Endothelial cell of umbilical vein (primary cell): ENCODE measurements around the gene TBX18. TPM values are rescaled to one million over a fixed set of nuclear protein-coding genes. Genes with fewer than 3 reads are reported as not detected.
A peak's percentile ranks its signal among the peaks of the same experiment; 100 is the strongest.

ENCODE experiments used
- BruUV-seq: library from RNA; stranded (reverse); fragments of 400-500 nt; replicated peaks from 2 replicates; lab custom pipeline; 2021; lab: Mats Ljungman, UMichigan
- CTCF ChIA-PET: fragments of 300-600, 350-600 bp; sonication (Branson Sonifier 250); formaldehyde crosslinking; loops from one replicate; lab custom pipeline; 2021; ENCODE audit warnings: antibody characterized with exemption, inconsistent platforms; lab: Charles Lee
- POLR2A ChIA-PET: fragments of 300-600, 350-600 bp; sonication (Branson Sonifier 250); formaldehyde crosslinking; loops from one replicate; lab custom pipeline; 2021; ENCODE audit warnings: antibody characterized with exemption, inconsistent platforms; lab: Charles Lee
- DNase-seq: peaks from one replicate; pipeline ENCODE4 v3.0.0-alpha.2; 2011; ENCODE audit warnings: low read depth, low spot score
- FAIRE-seq: peaks from 2 replicates; lab custom pipeline; 2011; peaks lifted over from hg19 to GRCh38; lab: Jason Lieb, UNC
- H2AFZ ChIP-seq: 2 replicates; pipeline ENCODE4 v1.6.0; 2012; ENCODE audit warnings: low read depth, low read length, control low read depth, inconsistent platforms
- H3K27ac ChIP-seq: 2 replicates; pipeline ENCODE4 v1.5.1; 2011; ENCODE audit warnings: low read depth, mild to moderate bottlenecking, control low read depth, low read length, moderate library complexity; ENCODE audit not compliant: insufficient read depth
- H3K27me3 ChIP-seq, 2 experiments: 2 replicates each; pipeline versions ENCODE4 v1.6.0 to v1.6.1; 2011; ENCODE audit warnings: low read length in 2 of 2, mixed read lengths in 1 of 2; ENCODE audit not compliant: control insufficient read depth in 2 of 2, insufficient read depth in 2 of 2
- H3K36me3 ChIP-seq, 2 experiments: 2 replicates in 1 of 2; 3 replicates in 1 of 2; pipeline ENCODE4 v1.5.1; 2011; ENCODE audit warnings: low read length in 2 of 2, mild to moderate bottlenecking in 1 of 2, moderate library complexity in 1 of 2; ENCODE audit not compliant: control insufficient read depth in 2 of 2, insufficient read depth in 2 of 2; ENCODE audit errors: extremely low read depth in 1 of 2
- H3K4me1 ChIP-seq: 3 replicates; pipeline ENCODE4 v1.5.1; 2011; ENCODE audit warnings: mild to moderate bottlenecking, low read length; ENCODE audit not compliant: control insufficient read depth, insufficient read depth; ENCODE audit errors: extremely low read depth
- H3K4me2 ChIP-seq: 2 replicates; pipeline ENCODE4 v1.6.1; 2011; ENCODE audit warnings: low read length, control low read depth, mixed read lengths; ENCODE audit not compliant: insufficient read depth
- H3K4me3 ChIP-seq, 3 experiments: fragments of 200-600 bp in 1 of 3; sonication (generic), shearing (Covaris generic) in 1 of 3; replicated peaks in 1 of 3; 2 replicates each; pipeline ENCODE4 v1.5.1; 2011 to 2016; ENCODE audit warnings: control low read depth in 3 of 3, low read length in 3 of 3, mild to moderate bottlenecking in 2 of 3, inconsistent platforms in 1 of 3, low read depth in 1 of 3, moderate library complexity in 1 of 3; ENCODE audit not compliant: insufficient read depth in 1 of 3
- H3K79me2 ChIP-seq: 2 replicates; pipeline ENCODE4 v1.6.0; 2012; ENCODE audit warnings: low read length, inconsistent platforms; ENCODE audit not compliant: control insufficient read depth, insufficient read depth
- H3K9ac ChIP-seq: replicated peaks from 2 replicates; pipeline ENCODE3; 2011; ENCODE audit warnings: low read length, control low read depth; ENCODE audit not compliant: insufficient read depth; ENCODE audit errors: extremely low read depth
- H3K9me1 ChIP-seq: replicated peaks from 3 replicates; pipeline ENCODE4 v1.6.0; 2011; ENCODE audit warnings: mild to moderate bottlenecking, low read length; ENCODE audit not compliant: control insufficient read depth, insufficient read depth; ENCODE audit errors: extremely low read depth
- H3K9me3 ChIP-seq: replicated peaks from 2 replicates; pipeline ENCODE4 v1.5.1; 2012; ENCODE audit warnings: low read length, inconsistent platforms; ENCODE audit not compliant: control insufficient read depth, insufficient read depth
- H4K20me1 ChIP-seq: replicated peaks from 2 replicates; pipeline ENCODE3; 2011; ENCODE audit warnings: mild to moderate bottlenecking, low read length; ENCODE audit not compliant: control insufficient read depth, insufficient read depth; ENCODE audit errors: extremely low read depth
- EZH2 ChIP-seq: IDR thresholded peaks from 2 replicates; pipeline ENCODE4 v1.6.1; 2012; ENCODE audit warnings: borderline replicate concordance, low read depth, mild to moderate bottlenecking, moderate library complexity, low read length, inconsistent platforms; ENCODE audit not compliant: severe bottlenecking
- FOS ChIP-seq: IDR thresholded peaks from 2 replicates; pipeline ENCODE4 v1.6.1; 2011; ENCODE audit warnings: mild to moderate bottlenecking, low read length, moderate library complexity, borderline replicate concordance; ENCODE audit not compliant: insufficient read depth
- GATA2 ChIP-seq: IDR thresholded peaks from 2 replicates; pipeline ENCODE4 v1.7.0; 2011; ENCODE audit warnings: low read depth, mild to moderate bottlenecking, moderate library complexity, mixed read lengths, low read length; ENCODE audit not compliant: insufficient read length, insufficient read depth
- JUN ChIP-seq: IDR thresholded peaks from 2 replicates; pipeline ENCODE4 v1.6.1; 2011; ENCODE audit warnings: borderline replicate concordance, low read depth; ENCODE audit not compliant: insufficient read length, insufficient read depth
- MYC ChIP-seq: IDR thresholded peaks from one replicate; pipeline ENCODE4 v1.6.1; 2011; ENCODE audit warnings: mild to moderate bottlenecking, low read depth, low read length
- POLR2A ChIP-seq: IDR thresholded peaks from 2 replicates; pipeline ENCODE4 v1.6.1; 2012; ENCODE audit warnings: low read depth, mild to moderate bottlenecking, control low read depth, low read length
- POLR2AphosphoS5 ChIP-seq: IDR thresholded peaks from 2 replicates; pipeline ENCODE4 v1.6.1; 2012; ENCODE audit warnings: low read depth, mild to moderate bottlenecking, control low read depth, low read length, moderate library complexity; ENCODE audit not compliant: insufficient read depth
- dilution Hi-C: fragments of 300-500 bp; cut with MboI; formaldehyde crosslinking; loops from one replicate; pipeline ENCODE4 v1.15.0; 2019; ENCODE audit warnings: low sequenced_read_pairs; ENCODE audit not compliant: extremely low pct_ligation_motif_present
- intact Hi-C: fragments of 100-400 bp; cut with micrococcal nuclease; formaldehyde crosslinking; loops from one replicate; pipeline ENCODE4 v1.10.0; 2022
- polyA plus RNA-seq, 4 experiments: library from polyadenylated mRNA; depleted of rRNA in 3 of 4; stranded (reverse) in 3 of 4; unstranded in 1 of 4; fragments of >200 nt; gene quantifications; 2 replicates each; pipeline versions ENCODE4 v1.2.1 to v1.2.3, GENCODE V29; 2011 to 2012; ENCODE audit warnings: missing spikeins in 1 of 4
- total RNA-seq: library from RNA; stranded (reverse); gene quantifications from 2 replicates; pipeline ENCODE4 v1.2.3, GENCODE V29; 2021
- TF ChIP-seq, protein P1 (sequence below): IDR thresholded peaks from 2 replicates; pipeline ENCODE4 v1.6.1; 2011; ENCODE audit not compliant: insufficient read depth, insufficient read length
- TF ChIP-seq, protein P2 (sequence below), 2 donors: IDR thresholded peaks; 1 replicate in 1 of 2; 2 replicates in 1 of 2; pipeline ENCODE4 v1.5.1; 2011; ENCODE audit warnings: low read length in 2 of 2, mild to moderate bottlenecking in 2 of 2, moderate library complexity in 2 of 2, control low read depth in 1 of 2, inconsistent platforms in 1 of 2, low read depth in 1 of 2; ENCODE audit not compliant: insufficient read depth in 1 of 2; ENCODE audit errors: extremely low read depth in 1 of 2

Gene TBX18
- total and polyA plus RNA-seq, 2 donors (not counting 3 experiments of a cell fraction or from before 2014, with no cell fraction given): 28.4 to 60.5 TPM

DNA sequence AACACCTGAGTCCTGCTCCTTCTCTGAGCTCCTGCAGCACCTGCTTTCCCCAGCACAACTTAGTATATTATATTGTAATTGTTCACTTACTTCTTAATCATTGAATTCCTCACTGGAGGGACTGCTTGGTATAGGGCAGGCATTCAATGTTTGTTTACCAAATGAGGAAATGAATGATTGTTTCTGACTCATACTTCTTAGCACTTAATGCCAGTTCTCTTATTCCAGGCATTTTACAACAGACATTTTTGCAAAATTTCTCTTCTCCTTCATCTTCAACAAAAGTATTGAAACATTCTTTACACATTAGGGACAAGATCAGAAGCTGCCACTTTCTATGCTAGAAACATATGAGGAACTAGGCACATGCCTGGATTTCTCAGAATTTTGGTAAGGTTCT lies 119.4 kb downstream of the TBX18 start:
- TF ChIP-seq JUN (peak; percentile 91), FOS (peak; percentile 88), MYC (no peak), POLR2A (no peak), EZH2 (no peak), GATA2 (no peak), POLR2AphosphoS5 (peak; percentile 47)
- TF ChIP-seq, protein P1, sequence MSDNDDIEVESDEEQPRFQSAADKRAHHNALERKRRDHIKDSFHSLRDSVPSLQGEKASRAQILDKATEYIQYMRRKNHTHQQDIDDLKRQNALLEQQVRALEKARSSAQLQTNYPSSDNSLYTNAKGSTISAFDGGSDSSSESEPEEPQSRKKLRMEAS: no peak
- TF ChIP-seq, protein P2, sequence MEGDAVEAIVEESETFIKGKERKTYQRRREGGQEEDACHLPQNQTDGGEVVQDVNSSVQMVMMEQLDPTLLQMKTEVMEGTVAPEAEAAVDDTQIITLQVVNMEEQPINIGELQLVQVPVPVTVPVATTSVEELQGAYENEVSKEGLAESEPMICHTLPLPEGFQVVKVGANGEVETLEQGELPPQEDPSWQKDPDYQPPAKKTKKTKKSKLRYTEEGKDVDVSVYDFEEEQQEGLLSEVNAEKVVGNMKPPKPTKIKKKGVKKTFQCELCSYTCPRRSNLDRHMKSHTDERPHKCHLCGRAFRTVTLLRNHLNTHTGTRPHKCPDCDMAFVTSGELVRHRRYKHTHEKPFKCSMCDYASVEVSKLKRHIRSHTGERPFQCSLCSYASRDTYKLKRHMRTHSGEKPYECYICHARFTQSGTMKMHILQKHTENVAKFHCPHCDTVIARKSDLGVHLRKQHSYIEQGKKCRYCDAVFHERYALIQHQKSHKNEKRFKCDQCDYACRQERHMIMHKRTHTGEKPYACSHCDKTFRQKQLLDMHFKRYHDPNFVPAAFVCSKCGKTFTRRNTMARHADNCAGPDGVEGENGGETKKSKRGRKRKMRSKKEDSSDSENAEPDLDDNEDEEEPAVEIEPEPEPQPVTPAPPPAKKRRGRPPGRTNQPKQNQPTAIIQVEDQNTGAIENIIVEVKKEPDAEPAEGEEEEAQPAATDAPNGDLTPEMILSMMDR (IDR thresholded peaks at IDR 0.05; ENCODE audit: extremely low read depth in 1 of 2, insufficient read depth in 1 of 2, low read depth in 1 of 2, low read length in 2 of 2): no peak
- Histone ChIP-seq H2AFZ (no peak overlapping the region), H3K4me3 (peak overlapping the region in 1 of 3 experiments; percentile 57), H4K20me1 (no peaks in the 10 kb centered on the region), H3K36me3 (no peaks in the 10 kb centered on the region), H3K4me1 (peaks cover 54% of the 10 kb centered on the region), H3K4me2 (peak overlapping the region; percentile 99), H3K9me1 (no peaks in the 10 kb centered on the region), H3K9me3 (no peaks in the 10 kb centered on the region), H3K9ac (peak overlapping the region; percentile 77), H3K27ac (peak overlapping the region; percentile 97), H3K79me2 (no peaks in the 10 kb centered on the region), H3K27me3 (no peaks in the 10 kb centered on the region)
- no TSS peak for BruUV-seq
- ChIA-PET POLR2A (no interaction called here), CTCF (interaction anchor here (0.9 to 3.8 kb wide), 8 partner anchors 12 to 223 kb away, joined by 3 to 21 read pairs (median 4); no protein-coding TSS in a partner anchor)
- FAIRE-seq: peak; percentile 96
- intact Hi-C loops (loop anchor here (1.0 to 10.0 kb wide), 5 partner anchors 7 to 820 kb away; no protein-coding TSS in a partner anchor), dilution Hi-C loops (loop anchor here (25.0 kb wide), 1 partner anchor 92 kb away; no protein-coding TSS in a partner anchor)
- DNase-seq: peak; percentile 87
